K562 (cell line): ENCODE measurements around the gene USP12. TPM values are rescaled to one million over a fixed set of nuclear protein-coding genes. Genes with fewer than 3 reads are reported as not detected.

Source experiments
- ATAC-seq: fragments of 200-7000 bp; cut with Tn5 transposase; 3 replicates; pipeline ENCODE4 v1.9.1; 2020; ENCODE audit warnings: moderate library complexity
- BruUV-seq: library from RNA; stranded (reverse); fragments of 400-500 nt; replicated peaks from 2 replicates; lab custom pipeline; 2021; lab: Mats Ljungman, UMichigan
- CTCF ChIA-PET: fragments of 300-600 bp; formaldehyde crosslinking; extraction: SDS; loops from one replicate; lab custom pipeline; 2021; ENCODE audit warnings: low intra/inter-chr PET ratio; lab: Yijun Ruan, JAX
- POLR2A ChIA-PET: fragments of 300-600, 350-650 bp; sonication (Branson Sonifier 250); formaldehyde crosslinking; extraction: SDS; loops from one replicate; lab custom pipeline; 2021; ENCODE audit warnings: antibody characterized with exemption, inconsistent platforms; lab: Yijun Ruan, JAX
- DNase-seq, 4 experiments: peaks; one replicate each; pipeline versions ENCODE4 v3.0.0 to v3.0.0-alpha.2; 2011 to 2018; ENCODE audit warnings: low spot score in 3 of 4, mixed read lengths in 3 of 4; ENCODE audit errors: extremely low read depth in 1 of 4
- FAIRE-seq: peaks from 2 replicates; lab custom pipeline; 2011; peaks lifted over from hg19 to GRCh38; lab: Jason Lieb, UNC
- H2AFZ ChIP-seq: 2 replicates; pipeline ENCODE4 v1.6.0; 2011; ENCODE audit warnings: low read depth, low read length, control low read depth, inconsistent platforms
- H3K27ac ChIP-seq: fragments of 200-600 bp; 3 replicates; pipeline ENCODE4 v1.8.0; 2011; ENCODE audit warnings: low read depth, mild to moderate bottlenecking, control low read depth, inconsistent platforms, low read length, moderate library complexity, mixed read lengths; ENCODE audit errors: extremely low read depth
- H3K27me3 ChIP-seq, 2 experiments: fragments of 300-600 bp in 1 of 2; 2 replicates in 1 of 2; 3 replicates in 1 of 2; pipeline versions ENCODE4 v1.6.0 to v1.8.0; 2011; ENCODE audit warnings: inconsistent platforms in 2 of 2, low read length in 2 of 2, mild to moderate bottlenecking in 1 of 2, mixed read lengths in 1 of 2, moderate library complexity in 1 of 2; ENCODE audit not compliant: control insufficient read depth in 2 of 2, insufficient read depth in 2 of 2
- H3K36me3 ChIP-seq: fragments of 300-600 bp; 3 replicates; pipeline ENCODE4 v1.8.0; 2011; ENCODE audit warnings: mild to moderate bottlenecking, low read length, inconsistent platforms; ENCODE audit not compliant: control insufficient read depth, insufficient read depth
- H3K4me1 ChIP-seq, 2 experiments: fragments of 200-600 bp in 1 of 2; replicated peaks in 1 of 2; 2 replicates in 1 of 2; 3 replicates in 1 of 2; pipeline versions ENCODE4 v1.5.1 to v1.8.0; 2011; ENCODE audit warnings: inconsistent platforms in 2 of 2, low read length in 2 of 2, mild to moderate bottlenecking in 1 of 2, mixed read lengths in 1 of 2, moderate library complexity in 1 of 2; ENCODE audit not compliant: control insufficient read depth in 2 of 2, insufficient read depth in 2 of 2
- H3K4me2 ChIP-seq: 2 replicates; pipeline ENCODE4 v1.6.1; 2011; ENCODE audit warnings: low read length, control low read depth, inconsistent platforms, mixed read lengths; ENCODE audit not compliant: insufficient read depth
- H3K4me3 ChIP-seq: fragments of 200-600 bp; sonication (generic), shearing (Covaris generic); 2 replicates; pipeline ENCODE4 v1.5.1; 2016; ENCODE audit warnings: control low read depth, inconsistent platforms
- H3K79me2 ChIP-seq: fragments of 200-600 bp; 3 replicates; pipeline ENCODE4 v1.8.0; 2011; ENCODE audit warnings: low read length, inconsistent platforms; ENCODE audit not compliant: control insufficient read depth, insufficient read depth
- H3K9ac ChIP-seq, 2 experiments: 2 replicates each; pipeline versions ENCODE4 v1.6.0 to v1.6.1; 2011; ENCODE audit warnings: low read depth in 2 of 2, low read length in 2 of 2, control low read depth in 1 of 2, inconsistent platforms in 1 of 2, mild to moderate bottlenecking in 1 of 2, mixed read lengths in 1 of 2; ENCODE audit not compliant: insufficient read depth in 1 of 2
- H3K9me1 ChIP-seq: one replicate; pipeline ENCODE4 v1.6.0; 2011; ENCODE audit warnings: inconsistent platforms, mild to moderate bottlenecking, low read length, moderate library complexity; ENCODE audit not compliant: control insufficient read depth, insufficient read depth
- H3K9me3 ChIP-seq: replicated peaks from 2 replicates; pipeline ENCODE4 v1.5.1; 2011; ENCODE audit warnings: low read depth, low read length, inconsistent platforms; ENCODE audit not compliant: control insufficient read depth, insufficient read depth
- H4K20me1 ChIP-seq: replicated peaks from 2 replicates; pipeline ENCODE4 v1.6.1; 2011; ENCODE audit warnings: low read length, inconsistent platforms, mixed read lengths; ENCODE audit not compliant: control insufficient read depth, insufficient read depth
- ATF7 ChIP-seq: fragments of 450-650 bp; IDR thresholded peaks from 2 replicates; pipeline ENCODE4 v1.7.1; 2014; ENCODE audit warnings: mild to moderate bottlenecking, moderate library complexity
- BACH1 ChIP-seq: fragments of 200-800 bp; sonication (Bioruptor generic); IDR thresholded peaks from 2 replicates; pipeline ENCODE4 v1.6.1; 2016; ENCODE audit warnings: missing genetic modification characterization, missing compliant biosample characterization
- EHMT2 ChIP-seq: fragments of 450-650 bp; IDR thresholded peaks from 2 replicates; pipeline ENCODE4 v1.6.1; 2018; ENCODE audit warnings: antibody characterized with exemption
- GATAD2A ChIP-seq: fragments of 450-650 bp; IDR thresholded peaks from 2 replicates; pipeline ENCODE4 v1.6.1; 2017
- HDAC6 ChIP-seq: IDR thresholded peaks from 2 replicates; pipeline ENCODE4 v1.6.1; 2012; ENCODE audit warnings: low read depth, mild to moderate bottlenecking, control low read depth, inconsistent platforms, low read length, moderate library complexity
- RAD21 ChIP-seq, 2 experiments: fragments of 250-450 bp in 1 of 2; fragments of 450-650 bp in 1 of 2; sonication (Bioruptor Pico) in 1 of 2; formaldehyde crosslinking in 1 of 2; IDR thresholded peaks in 1 of 2; conservative IDR thresholded peaks in 1 of 2; 2 replicates each; pipeline versions ENCODE4 v1.4.0 to v1.8.0; 2020 to 2022; ENCODE audit warnings: mild to moderate bottlenecking in 2 of 2, moderate library complexity in 1 of 2
- TCFL5 ChIP-seq: fragments of 250-450 bp; sonication (Bioruptor Pico); conservative IDR thresholded peaks from 2 replicates; pipeline ENCODE4 v1.6.1; 2021; ENCODE audit warnings: mild to moderate bottlenecking, moderate library complexity, matching md5 sums
- WGBS: fragments of 100-300 bp; shearing (Covaris generic); methylation state at CpG from one replicate; pipeline ENCODE4 v1.1.6; 2016; ENCODE audit warnings: low coverage, mixed read lengths; ENCODE audit not compliant: insufficient coverage; ENCODE audit errors: missing lambda C conversion rate; 5-methylcytosine and 5-hydroxymethylcytosine counted together
- in situ Hi-C: fragments of 300-500 bp; cut with MboI; formaldehyde crosslinking; loops from 4 replicates; pipeline ENCODE4 v1.15.0; 2018; ENCODE audit warnings: inconsistent platforms, mixed read lengths
- intact Hi-C: fragments of 100-400 bp; cut with micrococcal nuclease; formaldehyde crosslinking; loops from 2 replicates; pipeline ENCODE4 v1.14.2; 2022
- polyA plus RNA-seq, 8 experiments: library from polyadenylated mRNA; depleted of rRNA in 4 of 8; stranded (reverse) in 5 of 8; unstranded in 3 of 8; fragments of >200 nt; fragmentation: Nextera tagmentation in 2 of 8; fragmentation: Illumina TruSeq in 1 of 8; extraction: Ambion mirVana in 2 of 8; extraction: Trizol in 1 of 8; gene quantifications; 2 replicates each; pipeline versions ENCODE4 v1.2.1 to v1.2.3, GENCODE V29; 2011 to 2014; ENCODE audit warnings: inconsistent platforms in 1 of 8, missing spikeins in 1 of 8
- total RNA-seq, 7 experiments: library from RNA; depleted of rRNA in 6 of 7; stranded (reverse); fragments of >200 nt in 6 of 7; fragmentation: Illumina TruSeq in 2 of 7; extraction: Trizol in 2 of 7; gene quantifications; 2 replicates each; pipeline versions ENCODE4 v1.2.1 to v1.2.3, GENCODE V29; 2011 to 2021; ENCODE audit warnings: low replicate concordance in 1 of 7
- TF ChIP-seq, protein P1 (sequence below), 2 experiments: fragments of 450-650 bp; formaldehyde crosslinking in 1 of 2; IDR thresholded peaks; 2 replicates each; pipeline versions ENCODE4 v1.4.0 to v1.6.1; 2014 to 2020; ENCODE audit warnings: mild to moderate bottlenecking in 2 of 2, borderline replicate concordance in 1 of 2, low read depth in 1 of 2
- TF ChIP-seq, protein P2 (sequence below), 3 experiments: IDR thresholded peaks in 2 of 3; conservative IDR thresholded peaks in 1 of 3; 2 replicates each; pipeline ENCODE4 v1.5.1; 2011 to 2012; ENCODE audit warnings: low read length in 3 of 3, mild to moderate bottlenecking in 3 of 3, control low read depth in 2 of 3, improper control_type of control experiment in 1 of 3, inconsistent platforms in 1 of 3, low read depth in 1 of 3, mixed read lengths in 1 of 3, moderate library complexity in 1 of 3; ENCODE audit not compliant: insufficient read depth in 2 of 3
- TF ChIP-seq, protein P3 (sequence below): fragments of 450-650 bp; formaldehyde crosslinking; IDR thresholded peaks from 2 replicates; pipeline ENCODE4 v1.4.0; 2020; ENCODE audit warnings: mild to moderate bottlenecking, moderate library complexity

Gene USP12
- total and polyA plus RNA-seq, 9 of the 15 experiments (the other 6 are each of a cell fraction or from before 2014, with no cell fraction given): 1.8 to 20.5 (median 13.3) TPM

DNA sequence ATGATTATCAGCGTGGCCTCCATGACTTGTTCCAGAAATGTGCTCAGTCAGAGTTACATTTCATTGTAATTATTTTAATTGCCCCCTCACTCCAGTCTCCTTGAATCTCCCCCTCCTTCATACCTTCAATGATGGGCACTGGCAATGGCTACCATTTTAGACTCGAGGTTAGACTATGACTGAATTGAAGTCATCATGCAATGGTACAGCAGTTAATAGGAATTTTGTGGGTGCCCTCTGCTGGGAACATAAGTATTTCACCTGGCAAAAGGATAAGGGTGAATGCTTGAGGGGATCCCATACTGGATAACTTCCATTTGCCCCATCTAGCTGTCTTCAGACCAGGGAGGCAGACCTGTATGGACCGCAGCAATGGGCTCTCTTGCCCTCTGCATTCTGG, 32.2 kb upstream of the USP12 start:
- H3K4me1 ChIP-seq: peaks cover 0 to 4% of the 10 kb centered on the region in 2 experiments; a peak in 3 of 5 replicates
- POLR2A ChIA-PET: interaction anchor here (0.6 kb wide), 1 partner anchor 75 kb away, joined by 3 read pairs; no protein-coding TSS in a partner anchor
- H3K9me1 ChIP-seq: no peaks in the 10 kb centered on the region
- no peak overlapping the region for H3K9ac ChIP-seq
- in situ Hi-C loops (no loop called here), intact Hi-C loops (loop anchor here (1.0 kb wide), 1 partner anchor 78 kb away; no protein-coding TSS in a partner anchor)
- no peak overlapping the region for H3K27ac ChIP-seq
- no peaks in the 10 kb centered on the region for H3K27me3 ChIP-seq
- H2AFZ ChIP-seq: peak overlapping the region; percentile 74
- no peaks in the 10 kb centered on the region for H3K79me2 ChIP-seq
- no peaks in the 10 kb centered on the region for H3K36me3 ChIP-seq
- DNase-seq: peak in 1 of 4 experiments; percentile 42
- CTCF ChIA-PET: no interaction called here
- ATAC-seq: peak; percentile 82
- 36% methylated on average over 3 of the region's 3 CpGs for WGBS
- H4K20me1 ChIP-seq: no peaks in the 10 kb centered on the region
- H3K4me2 ChIP-seq: peak overlapping the region; percentile 1; the same call in 1 of the 2 replicates
- no TSS peak for BruUV-seq
- H3K4me3 ChIP-seq: no peak overlapping the region
- H3K9me3 ChIP-seq: no peaks in the 10 kb centered on the region
- FAIRE-seq: peak; percentile 32
- TF ChIP-seq, protein P1, sequence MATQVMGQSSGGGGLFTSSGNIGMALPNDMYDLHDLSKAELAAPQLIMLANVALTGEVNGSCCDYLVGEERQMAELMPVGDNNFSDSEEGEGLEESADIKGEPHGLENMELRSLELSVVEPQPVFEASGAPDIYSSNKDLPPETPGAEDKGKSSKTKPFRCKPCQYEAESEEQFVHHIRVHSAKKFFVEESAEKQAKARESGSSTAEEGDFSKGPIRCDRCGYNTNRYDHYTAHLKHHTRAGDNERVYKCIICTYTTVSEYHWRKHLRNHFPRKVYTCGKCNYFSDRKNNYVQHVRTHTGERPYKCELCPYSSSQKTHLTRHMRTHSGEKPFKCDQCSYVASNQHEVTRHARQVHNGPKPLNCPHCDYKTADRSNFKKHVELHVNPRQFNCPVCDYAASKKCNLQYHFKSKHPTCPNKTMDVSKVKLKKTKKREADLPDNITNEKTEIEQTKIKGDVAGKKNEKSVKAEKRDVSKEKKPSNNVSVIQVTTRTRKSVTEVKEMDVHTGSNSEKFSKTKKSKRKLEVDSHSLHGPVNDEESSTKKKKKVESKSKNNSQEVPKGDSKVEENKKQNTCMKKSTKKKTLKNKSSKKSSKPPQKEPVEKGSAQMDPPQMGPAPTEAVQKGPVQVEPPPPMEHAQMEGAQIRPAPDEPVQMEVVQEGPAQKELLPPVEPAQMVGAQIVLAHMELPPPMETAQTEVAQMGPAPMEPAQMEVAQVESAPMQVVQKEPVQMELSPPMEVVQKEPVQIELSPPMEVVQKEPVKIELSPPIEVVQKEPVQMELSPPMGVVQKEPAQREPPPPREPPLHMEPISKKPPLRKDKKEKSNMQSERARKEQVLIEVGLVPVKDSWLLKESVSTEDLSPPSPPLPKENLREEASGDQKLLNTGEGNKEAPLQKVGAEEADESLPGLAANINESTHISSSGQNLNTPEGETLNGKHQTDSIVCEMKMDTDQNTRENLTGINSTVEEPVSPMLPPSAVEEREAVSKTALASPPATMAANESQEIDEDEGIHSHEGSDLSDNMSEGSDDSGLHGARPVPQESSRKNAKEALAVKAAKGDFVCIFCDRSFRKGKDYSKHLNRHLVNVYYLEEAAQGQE (IDR thresholded peaks at IDR 0.05; ENCODE audit: borderline replicate concordance): peak; percentile 64; the same call in 1 of the 2 replicates
- TF ChIP-seq, protein P1 (CRISPR knock-in tag; IDR thresholded peaks at IDR 0.05; ENCODE audit: low read depth): no peak
- no peak for TF ChIP-seq HDAC6
- no peak for TF ChIP-seq ATF7
- TF ChIP-seq EHMT2: peak; percentile 73
- TF ChIP-seq GATAD2A: no peak
- peak; percentile 41 to 76 for TF ChIP-seq RAD21 (CRISPR knock-in tag; conservative IDR thresholded peaks at IDR 0.05 in 1 of 2, IDR thresholded peaks at IDR 0.05 in 1 of 2)
- TF ChIP-seq, protein P2, sequence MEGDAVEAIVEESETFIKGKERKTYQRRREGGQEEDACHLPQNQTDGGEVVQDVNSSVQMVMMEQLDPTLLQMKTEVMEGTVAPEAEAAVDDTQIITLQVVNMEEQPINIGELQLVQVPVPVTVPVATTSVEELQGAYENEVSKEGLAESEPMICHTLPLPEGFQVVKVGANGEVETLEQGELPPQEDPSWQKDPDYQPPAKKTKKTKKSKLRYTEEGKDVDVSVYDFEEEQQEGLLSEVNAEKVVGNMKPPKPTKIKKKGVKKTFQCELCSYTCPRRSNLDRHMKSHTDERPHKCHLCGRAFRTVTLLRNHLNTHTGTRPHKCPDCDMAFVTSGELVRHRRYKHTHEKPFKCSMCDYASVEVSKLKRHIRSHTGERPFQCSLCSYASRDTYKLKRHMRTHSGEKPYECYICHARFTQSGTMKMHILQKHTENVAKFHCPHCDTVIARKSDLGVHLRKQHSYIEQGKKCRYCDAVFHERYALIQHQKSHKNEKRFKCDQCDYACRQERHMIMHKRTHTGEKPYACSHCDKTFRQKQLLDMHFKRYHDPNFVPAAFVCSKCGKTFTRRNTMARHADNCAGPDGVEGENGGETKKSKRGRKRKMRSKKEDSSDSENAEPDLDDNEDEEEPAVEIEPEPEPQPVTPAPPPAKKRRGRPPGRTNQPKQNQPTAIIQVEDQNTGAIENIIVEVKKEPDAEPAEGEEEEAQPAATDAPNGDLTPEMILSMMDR (IDR thresholded peaks at IDR 0.05 in 2 of 3, conservative IDR thresholded peaks at IDR 0.05 in 1 of 3; ENCODE audit: insufficient read depth in 2 of 3, low read depth in 1 of 3, low read length in 3 of 3): peak; percentile 38 to 48 (median 44); a peak in 5 of 6 replicates
- TF ChIP-seq BACH1: 0 out of 2 replicates have a peak, but pooled peaks have one; percentile 28
- TF ChIP-seq, protein P3, sequence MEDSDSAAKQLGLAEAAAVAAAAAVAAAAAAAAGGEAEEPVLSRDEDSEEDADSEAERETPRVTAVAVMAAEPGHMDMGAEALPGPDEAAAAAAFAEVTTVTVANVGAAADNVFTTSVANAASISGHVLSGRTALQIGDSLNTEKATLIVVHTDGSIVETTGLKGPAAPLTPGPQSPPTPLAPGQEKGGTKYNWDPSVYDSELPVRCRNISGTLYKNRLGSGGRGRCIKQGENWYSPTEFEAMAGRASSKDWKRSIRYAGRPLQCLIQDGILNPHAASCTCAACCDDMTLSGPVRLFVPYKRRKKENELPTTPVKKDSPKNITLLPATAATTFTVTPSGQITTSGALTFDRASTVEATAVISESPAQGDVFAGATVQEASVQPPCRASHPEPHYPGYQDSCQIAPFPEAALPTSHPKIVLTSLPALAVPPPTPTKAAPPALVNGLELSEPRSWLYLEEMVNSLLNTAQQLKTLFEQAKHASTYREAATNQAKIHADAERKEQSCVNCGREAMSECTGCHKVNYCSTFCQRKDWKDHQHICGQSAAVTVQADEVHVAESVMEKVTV: 0 out of 2 replicates have a peak, but pooled peaks have one; percentile 21
- no peak for TF ChIP-seq TCFL5 (CRISPR knock-in tag)
